Measurements from ENCODE around the gene COX4I1.

The COX4I1 gene

DNA sequence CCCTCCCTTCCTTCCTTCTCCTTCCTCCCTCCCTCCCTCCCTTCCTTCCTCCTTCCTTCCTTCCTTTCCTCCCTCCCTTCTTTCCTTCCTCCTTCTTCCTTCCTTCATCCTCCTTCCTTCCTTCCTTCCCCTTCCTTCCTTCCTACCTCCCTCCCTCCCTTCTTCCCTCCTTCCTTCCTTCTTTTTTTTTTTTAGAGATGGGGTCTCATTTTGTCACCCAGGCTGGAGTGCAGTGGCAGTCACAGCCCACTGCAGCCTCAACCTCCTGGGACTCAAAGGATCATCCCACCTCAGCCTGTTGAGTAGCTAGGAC is 44.6 kb downstream of the COX4I1 start:
- no peak for DNase-seq

GRCh38 chr16:85844786-85845185 is 45.3 kb downstream of the COX4I1 start:
- no peak for DNase-seq

DNA sequence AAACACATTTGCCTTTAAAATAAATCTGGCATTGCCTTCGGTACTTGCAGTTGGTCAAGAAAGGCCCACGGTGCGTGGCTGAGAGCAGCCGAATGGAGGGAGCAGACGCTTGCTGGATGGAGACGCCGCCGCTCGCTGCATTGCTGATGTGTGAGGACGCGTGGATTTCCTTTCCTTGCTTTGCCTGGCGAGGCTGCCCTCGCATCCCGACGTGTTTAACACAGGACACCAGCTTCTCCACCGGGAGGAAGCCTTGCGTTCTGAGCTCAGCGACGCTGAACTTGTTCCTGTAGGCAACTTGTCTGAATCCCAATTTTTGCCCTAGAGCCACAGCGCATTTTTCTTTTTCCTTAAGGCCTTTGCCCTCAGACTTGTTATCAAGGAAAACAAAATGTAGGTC is 45.8 kb downstream of the COX4I1 start:
- no peak for DNase-seq

GRCh38 chr16:85846461-85846860 is 47.0 kb downstream of the COX4I1 start:
- DNase-seq, result no peak

- no peak for DNase-seq
These were observed 47.5 kb downstream of the COX4I1 start for GRCh38 chr16:85847036-85847435.

DNA sequence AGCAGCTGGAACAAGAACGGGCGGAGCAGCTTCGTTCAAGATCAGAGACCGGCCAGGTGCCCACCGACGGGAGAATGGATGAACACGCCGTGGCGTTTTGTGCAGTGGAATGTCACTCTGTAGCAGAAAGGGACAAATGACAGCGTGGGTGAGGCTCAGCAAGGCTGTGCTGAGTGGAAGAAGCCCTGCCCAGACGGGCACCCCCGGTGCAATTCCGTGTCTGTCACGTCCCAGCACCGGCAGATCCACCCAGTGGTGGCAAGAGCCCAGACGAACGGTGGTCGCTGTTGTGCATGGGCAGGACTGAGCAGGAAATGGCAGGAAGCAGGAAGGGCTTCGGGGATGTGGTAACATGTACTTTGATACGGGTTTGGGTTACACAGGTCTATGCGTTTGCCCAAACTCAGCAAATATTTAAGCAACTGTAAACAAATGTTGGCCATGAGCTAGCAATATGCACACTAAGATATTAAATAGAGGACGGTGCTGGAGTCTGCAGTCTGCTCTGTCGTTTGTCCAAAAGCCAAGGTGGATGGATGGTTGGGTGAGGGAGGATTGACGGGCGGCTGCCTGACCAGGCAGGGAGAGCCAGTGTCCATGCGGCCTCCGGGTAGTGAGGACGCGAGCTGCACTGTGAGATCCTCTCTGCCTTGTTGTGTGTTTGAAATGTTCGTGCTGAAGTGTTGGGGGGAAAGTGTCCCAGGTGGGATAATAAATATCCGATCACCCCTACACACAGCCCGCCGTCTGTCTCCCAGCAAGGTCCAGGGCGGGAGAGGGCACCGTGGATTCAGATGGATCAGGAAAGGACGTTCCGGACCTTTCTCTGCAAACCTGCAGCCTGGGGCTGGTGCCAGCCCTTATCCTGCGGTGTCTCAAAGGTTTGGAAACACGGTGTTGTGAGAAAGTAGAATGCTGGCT is 48.4 kb downstream of the COX4I1 start:
- no peak for DNase-seq

GRCh38 chr16:85848986-85849385 is 49.5 kb downstream of the COX4I1 start:
- no peak for DNase-seq

- DNase-seq, result no peak
These were observed 49.9 kb downstream of the COX4I1 start for GRCh38 chr16:85849388-85849787.

DNA sequence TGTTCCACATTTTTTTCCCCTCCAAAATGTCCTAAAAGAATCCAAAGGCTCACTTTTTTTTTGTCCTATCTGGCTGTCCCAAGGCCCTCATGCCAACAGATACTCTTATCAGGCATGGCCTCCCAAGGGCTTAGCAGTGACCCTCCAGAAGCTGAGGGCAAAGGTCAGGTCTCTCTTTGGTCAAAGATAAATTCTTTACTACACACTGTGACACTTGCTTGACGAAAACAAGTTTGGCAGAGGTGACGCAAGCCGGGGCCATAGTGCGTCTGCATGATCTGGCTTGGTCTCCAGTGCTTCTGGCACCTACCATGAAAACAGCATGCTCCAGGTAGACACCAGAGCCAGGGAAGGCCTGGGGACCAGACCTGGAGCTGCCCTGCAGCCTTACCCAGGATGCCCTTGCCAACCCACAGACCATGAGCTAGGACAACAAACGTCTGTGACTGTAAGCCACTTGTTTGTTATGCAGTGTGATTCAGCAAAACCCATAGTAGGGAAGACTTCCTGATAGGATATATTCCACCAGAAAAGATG is 50.9 kb downstream of the COX4I1 start:
- no peak for DNase-seq

GRCh38 chr16:85851034-85851785 is 51.7 kb downstream of the COX4I1 start:
- DNase-seq, result no peak

- no peak for DNase-seq
These were observed 54.4 kb downstream of the COX4I1 start for GRCh38 chr16:85853547-85854545.

DNA sequence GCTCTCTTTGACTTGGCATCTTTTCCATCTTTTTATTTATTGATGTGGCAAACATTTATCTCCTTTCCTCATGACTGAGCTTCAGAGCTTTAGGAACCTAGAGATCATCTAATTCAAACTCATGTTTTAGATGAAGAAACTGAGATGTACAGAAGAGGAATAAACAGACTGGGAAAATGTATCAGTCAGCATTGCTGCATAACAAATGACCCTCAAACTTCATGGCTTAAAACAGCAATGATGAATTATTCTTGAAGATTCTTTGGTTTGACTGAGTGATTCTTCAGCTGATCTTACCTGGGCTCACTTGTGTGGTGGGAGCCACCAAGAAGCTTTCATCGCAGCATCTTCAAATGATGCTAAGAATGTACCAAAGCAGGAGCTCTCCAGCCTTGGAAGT is 55.4 kb downstream of the COX4I1 start:
- no peak for DNase-seq

DNA sequence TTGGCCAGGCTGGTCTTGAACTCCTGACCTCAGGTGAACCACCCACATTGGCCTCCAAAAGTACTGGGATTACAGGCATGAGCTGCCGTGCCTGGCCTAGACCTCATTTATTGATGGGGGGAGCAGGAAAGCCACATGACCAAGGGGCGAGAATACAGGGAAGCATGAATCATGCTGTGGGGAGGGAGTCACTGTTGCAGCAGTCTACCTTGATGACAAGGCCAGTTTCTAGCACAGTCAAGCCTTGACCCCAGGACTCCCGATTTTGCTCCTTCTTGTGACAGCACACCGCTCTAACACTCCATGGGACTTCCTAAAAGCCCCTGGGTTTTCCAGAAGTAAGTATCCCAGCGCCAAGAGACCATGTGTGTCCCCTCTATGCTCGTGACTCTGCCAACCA is 56.6 kb downstream of the COX4I1 start:
- DNase-seq, result no peak

GRCh38 chr16:85856585-85856984 is 57.1 kb downstream of the COX4I1 start:
- no peak for DNase-seq

Measured in activated CD4-positive, alpha-beta T cell treated with anti-CD3 and anti-CD28 coated beads, Interleukin-2, Interleukin-6, amounts not matched to agents 100 ng/mL and 50 ng/mL, durations not matched to agents 16 hours and 8 hours (primary cell).